CD4-positive, alpha-beta T cell (primary cell): Measurements from ENCODE around the gene THSD7A. TPM values are rescaled to one million over a fixed set of nuclear protein-coding genes. Genes with fewer than 3 reads are reported as not detected.

Experiments used
- ATAC-seq: fragments of 200-7000 bp; cut with Tn5 transposase; one replicate; pipeline ENCODE4 v1.10.0; 2022; ENCODE audit warnings: mild to moderate bottlenecking; ENCODE audit not compliant: poor library complexity
- CTCF ChIA-PET: fragments of 350-600 bp; sonication (Branson Sonifier 250); formaldehyde crosslinking; loops from one replicate; lab custom pipeline; 2021; ENCODE audit warnings: antibody characterized with exemption, inconsistent platforms; lab: Charles Lee
- POLR2A ChIA-PET: fragments of 350-600 bp; sonication (Branson Sonifier 250); formaldehyde crosslinking; loops from one replicate; lab custom pipeline; 2021; ENCODE audit warnings: antibody characterized with exemption, inconsistent platforms; lab: Charles Lee
- DNase-seq, 14 experiments: peaks; one replicate each; pipeline ENCODE4 v3.0.0-alpha.2; 2013 to 2020; ENCODE audit warnings: mixed read lengths in 2 of 14
- H3K27ac ChIP-seq, 2 donors: one replicate each; pipeline versions ENCODE4 v1.5.1 to v1.7.0; 2013; ENCODE audit warnings: low read length in 2 of 2, low read depth in 1 of 2, mild to moderate bottlenecking in 1 of 2
- H3K27me3 ChIP-seq, 2 experiments: 1 replicate in 1 of 2; 2 replicates in 1 of 2; pipeline versions ENCODE4 v1.6.1 to v1.7.0; 2013; ENCODE audit warnings: low read length in 2 of 2, control low read depth in 1 of 2, mild to moderate bottlenecking in 1 of 2, moderate library complexity in 1 of 2; ENCODE audit not compliant: insufficient read depth in 2 of 2, control insufficient read depth in 1 of 2
- H3K36me3 ChIP-seq: one replicate; pipeline ENCODE4 v1.6.1; 2013; ENCODE audit warnings: low read length, control low read depth; ENCODE audit not compliant: insufficient read depth
- H3K4me1 ChIP-seq: one replicate; pipeline ENCODE4 v1.6.1; 2013; ENCODE audit warnings: low read length, control low read depth; ENCODE audit not compliant: insufficient read depth
- H3K4me3 ChIP-seq: one replicate; pipeline ENCODE4 v1.5.1; 2013; ENCODE audit warnings: mild to moderate bottlenecking, low read length, moderate library complexity
- H3K9me3 ChIP-seq, 2 experiments: 1 replicate in 1 of 2; 2 replicates in 1 of 2; pipeline versions ENCODE4 v1.6.1 to v1.7.0; 2013; ENCODE audit warnings: low read length in 2 of 2, mild to moderate bottlenecking in 2 of 2, control low read depth in 1 of 2, moderate library complexity in 1 of 2; ENCODE audit not compliant: control insufficient read depth in 1 of 2, insufficient read depth in 1 of 2
- H3K27ac Mint-ChIP-seq: one replicate; pipeline ENCODE4 v1.8.0; 2020; ENCODE audit warnings: mixed read lengths
- H3K27me3 Mint-ChIP-seq: one replicate; pipeline ENCODE4 v1.8.0; 2021; ENCODE audit warnings: mixed read lengths
- H3K36me3 Mint-ChIP-seq: one replicate; pipeline ENCODE4 v1.8.0; 2021; ENCODE audit warnings: low read depth, mixed read lengths
- H3K4me1 Mint-ChIP-seq: one replicate; pipeline ENCODE4 v1.8.0; 2021; ENCODE audit warnings: low read depth, mixed read lengths
- H3K4me3 Mint-ChIP-seq: one replicate; pipeline ENCODE4 v1.8.0; 2020; ENCODE audit warnings: mild to moderate bottlenecking, mixed read lengths
- H3K9me3 Mint-ChIP-seq: one replicate; pipeline ENCODE4 v1.8.0; 2020; ENCODE audit warnings: mixed read lengths
- intact Hi-C, 2 experiments: fragments of 100-400 bp; cut with DNase I in 1 of 2; cut with micrococcal nuclease in 1 of 2; formaldehyde crosslinking; loops; one replicate each; pipeline versions ENCODE4 v1.15.1 to v1.9.0; 2023 to 2025; cut with DNase I, micrococcal nuclease
- total RNA-seq, 174 experiments: library from RNA in 2 of 174; stranded (reverse) in 2 of 174; gene quantifications; one replicate each; pipeline ENCODE4 v1.2.3 and lab custom pipeline; 2021 to 2026
- TF ChIP-seq, protein P1 (sequence below): fragments of 200-600 bp; IDR thresholded peaks from one replicate; pipeline ENCODE4 v1.8.0; 2022; ENCODE audit warnings: antibody characterized with exemption, mild to moderate bottlenecking

THSD7A gene
- total RNA-seq, 2 experiments from 2014 or later = not detected

DNA sequence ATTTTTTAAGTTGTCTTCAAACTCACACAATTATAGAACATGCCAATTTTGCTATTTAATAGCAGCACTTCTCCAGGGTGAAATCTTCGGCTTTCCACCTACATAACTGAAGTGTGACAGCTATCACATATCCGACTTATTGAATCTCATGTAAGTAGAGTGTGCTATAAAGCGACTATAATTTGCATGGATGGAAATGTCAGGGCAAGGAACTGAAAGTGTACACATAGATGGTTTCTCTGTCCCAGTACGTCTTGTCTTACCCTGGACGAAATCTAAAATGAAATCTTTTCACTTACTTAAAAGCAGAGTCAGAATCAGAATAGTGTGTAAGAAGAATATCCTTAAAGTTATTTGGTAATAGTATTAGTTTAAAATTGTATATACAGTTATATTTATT, 132.3 kb downstream of the THSD7A start:
- intact Hi-C loops = no loop called here
- TF ChIP-seq, protein P1, sequence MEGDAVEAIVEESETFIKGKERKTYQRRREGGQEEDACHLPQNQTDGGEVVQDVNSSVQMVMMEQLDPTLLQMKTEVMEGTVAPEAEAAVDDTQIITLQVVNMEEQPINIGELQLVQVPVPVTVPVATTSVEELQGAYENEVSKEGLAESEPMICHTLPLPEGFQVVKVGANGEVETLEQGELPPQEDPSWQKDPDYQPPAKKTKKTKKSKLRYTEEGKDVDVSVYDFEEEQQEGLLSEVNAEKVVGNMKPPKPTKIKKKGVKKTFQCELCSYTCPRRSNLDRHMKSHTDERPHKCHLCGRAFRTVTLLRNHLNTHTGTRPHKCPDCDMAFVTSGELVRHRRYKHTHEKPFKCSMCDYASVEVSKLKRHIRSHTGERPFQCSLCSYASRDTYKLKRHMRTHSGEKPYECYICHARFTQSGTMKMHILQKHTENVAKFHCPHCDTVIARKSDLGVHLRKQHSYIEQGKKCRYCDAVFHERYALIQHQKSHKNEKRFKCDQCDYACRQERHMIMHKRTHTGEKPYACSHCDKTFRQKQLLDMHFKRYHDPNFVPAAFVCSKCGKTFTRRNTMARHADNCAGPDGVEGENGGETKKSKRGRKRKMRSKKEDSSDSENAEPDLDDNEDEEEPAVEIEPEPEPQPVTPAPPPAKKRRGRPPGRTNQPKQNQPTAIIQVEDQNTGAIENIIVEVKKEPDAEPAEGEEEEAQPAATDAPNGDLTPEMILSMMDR = no peak
- no peaks in the 10 kb centered on the region for H3K4me1 Mint-ChIP-seq
- no peaks in the 10 kb centered on the region for H3K27me3 Mint-ChIP-seq
- H3K4me1 ChIP-seq = no peaks in the 10 kb centered on the region
- no peak overlapping the region for H3K27ac ChIP-seq
- no peaks in the 10 kb centered on the region for H3K36me3 ChIP-seq
- no peaks in the 10 kb centered on the region for H3K36me3 Mint-ChIP-seq
- H3K27ac Mint-ChIP-seq = no peak overlapping the region
- no peaks in the 10 kb centered on the region for H3K9me3 ChIP-seq
- H3K27me3 ChIP-seq = no peaks in the 10 kb centered on the region
- no peaks in the 10 kb centered on the region for H3K9me3 Mint-ChIP-seq
- no peak overlapping the region for H3K4me3 Mint-ChIP-seq
- H3K4me3 ChIP-seq = no peak overlapping the region
- ChIA-PET POLR2A (no interaction called here), CTCF (no interaction called here)
- DNase-seq (no peak), ATAC-seq (no peak)

DNA sequence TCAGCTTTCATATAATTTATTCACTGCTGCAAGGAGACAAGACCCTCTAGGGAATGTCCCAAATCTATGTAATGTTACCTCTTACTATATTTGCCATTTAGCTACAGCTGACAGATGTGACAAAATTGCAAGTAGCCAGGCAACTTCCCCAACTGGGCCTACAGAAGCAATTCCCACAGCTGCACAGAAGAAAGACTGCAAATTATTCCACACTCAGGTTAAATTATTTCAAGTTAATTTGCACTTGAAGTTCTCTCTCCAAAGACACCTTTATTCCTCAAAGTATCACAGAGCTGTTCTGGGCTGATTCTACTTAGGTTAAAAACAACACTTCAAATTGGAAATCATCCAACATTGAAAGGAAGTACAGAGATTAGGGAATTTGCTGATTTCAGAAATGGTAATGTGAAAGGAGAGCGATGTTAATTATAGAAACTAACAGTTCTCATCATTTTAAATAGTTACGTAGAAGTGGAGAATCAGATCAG, 133.6 kb downstream of the THSD7A start:
- no peak overlapping the region for H3K27ac Mint-ChIP-seq
- no peaks in the 10 kb centered on the region for H3K9me3 Mint-ChIP-seq
- intact Hi-C loops = no loop called here
- H3K27me3 Mint-ChIP-seq = no peaks in the 10 kb centered on the region
- no peak overlapping the region for H3K27ac ChIP-seq
- no peaks in the 10 kb centered on the region for H3K36me3 Mint-ChIP-seq
- H3K27me3 ChIP-seq = no peaks in the 10 kb centered on the region
- no peaks in the 10 kb centered on the region for H3K4me1 Mint-ChIP-seq
- H3K4me1 ChIP-seq = no peaks in the 10 kb centered on the region
- CTCF ChIA-PET = no interaction called here
- DNase-seq = no peak
- H3K36me3 ChIP-seq = no peaks in the 10 kb centered on the region
- TF ChIP-seq, protein P1 = no peak
- H3K9me3 ChIP-seq = no peaks in the 10 kb centered on the region
- ATAC-seq = no peak
- POLR2A ChIA-PET = no interaction called here
- no peak overlapping the region for H3K4me3 ChIP-seq
- H3K4me3 Mint-ChIP-seq = no peak overlapping the region

DNA sequence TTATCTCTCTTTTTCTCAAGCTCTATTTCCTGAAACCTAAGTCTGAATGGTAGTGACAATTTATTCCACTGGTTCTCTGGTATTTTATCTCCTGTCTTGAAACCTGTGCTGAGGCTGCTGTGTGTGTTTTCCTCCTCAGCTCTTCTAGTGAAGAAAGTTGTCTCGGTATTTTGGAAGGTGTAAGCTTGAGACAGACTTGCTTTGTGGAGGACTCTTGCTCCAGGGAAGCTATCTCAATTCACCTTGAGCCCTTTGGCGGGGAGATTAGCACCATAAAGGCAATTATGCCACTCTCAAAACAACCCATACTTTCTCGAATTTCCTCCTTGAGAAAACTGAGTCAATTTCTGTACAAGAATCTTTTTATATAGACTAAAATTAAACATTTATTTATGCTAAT, 141.6 kb downstream of the THSD7A start:
- POLR2A ChIA-PET = no interaction called here
- TF ChIP-seq, protein P1 = no peak
- Histone ChIP-seq H3K9me3 (no peaks in the 10 kb centered on the region), H3K27ac (no peak overlapping the region), H3K36me3 (no peaks in the 10 kb centered on the region), H3K27me3 (no peaks in the 10 kb centered on the region), H3K4me1 (no peaks in the 10 kb centered on the region), H3K4me3 (no peak overlapping the region)
- Mint-ChIP-seq H3K4me1 (no peaks in the 10 kb centered on the region), H3K9me3 (peaks cover 4% of the 10 kb centered on the region), H3K4me3 (no peak overlapping the region), H3K36me3 (no peaks in the 10 kb centered on the region), H3K27me3 (no peaks in the 10 kb centered on the region), H3K27ac (no peak overlapping the region)
- ATAC-seq = no peak
- CTCF ChIA-PET = no interaction called here
- intact Hi-C loops = no loop called here
- DNase-seq = no peak
